Endodermal cell (in vitro differentiated cells): Measurements from ENCODE around the gene LIN28A. TPM values are rescaled to one million over a fixed set of nuclear protein-coding genes. Genes with fewer than 3 reads are reported as not detected.
"Not testable (repeated sequence)": the region's sequence is repeated elsewhere in the genome, so short reads cannot be mapped to it uniquely, and the experiment has no call there.

Source experiments
- DNase-seq: peaks from one replicate; pipeline ENCODE4 v3.0.0-alpha.2; 2017
- H3K27ac ChIP-seq: 2 replicates; pipeline ENCODE4 v1.5.1; 2013; ENCODE audit warnings: mild to moderate bottlenecking, low read depth, low read length, moderate library complexity
- H3K27me3 ChIP-seq: 2 replicates; pipeline ENCODE4 v1.6.1; 2013; ENCODE audit warnings: mild to moderate bottlenecking, low read length, moderate library complexity; ENCODE audit not compliant: insufficient read depth, control insufficient read depth, poor library complexity, severe bottlenecking
- H3K36me3 ChIP-seq: 2 replicates; pipeline ENCODE4 v1.7.0; 2013; ENCODE audit warnings: mild to moderate bottlenecking, low read length, moderate library complexity; ENCODE audit not compliant: control insufficient read depth, insufficient read depth
- H3K4me1 ChIP-seq: one replicate; pipeline ENCODE4 v1.7.0; 2013; ENCODE audit warnings: low read length; ENCODE audit not compliant: control insufficient read depth, insufficient read depth
- H3K4me3 ChIP-seq: 2 replicates; pipeline ENCODE4 v1.5.1; 2013; ENCODE audit warnings: mild to moderate bottlenecking, low read length, moderate library complexity
- H3K9ac ChIP-seq: 2 replicates; pipeline ENCODE4 v1.6.1; 2013; ENCODE audit warnings: mild to moderate bottlenecking, low read length, moderate library complexity; ENCODE audit not compliant: poor library complexity, severe bottlenecking; ENCODE audit errors: extremely low read depth
- H3K9me3 ChIP-seq: 2 replicates; pipeline ENCODE4 v1.6.1; 2013; ENCODE audit warnings: mild to moderate bottlenecking, low read length, moderate library complexity; ENCODE audit not compliant: control insufficient read depth
- H3K27ac Mint-ChIP-seq: 2 replicates; pipeline ENCODE4 v1.8.0; 2020; ENCODE audit warnings: mixed read lengths
- H3K27me3 Mint-ChIP-seq: 2 replicates; pipeline ENCODE4 v1.8.0; 2021; ENCODE audit warnings: mild to moderate bottlenecking, mixed read lengths; ENCODE audit not compliant: insufficient read depth
- H3K36me3 Mint-ChIP-seq: 2 replicates; pipeline ENCODE4 v1.8.0; 2020; ENCODE audit warnings: low read depth, mixed read lengths
- H3K4me1 Mint-ChIP-seq: 2 replicates; pipeline ENCODE4 v1.8.0; 2020; ENCODE audit warnings: mixed read lengths
- H3K4me3 Mint-ChIP-seq: 2 replicates; pipeline ENCODE4 v1.8.0; 2020; ENCODE audit warnings: mild to moderate bottlenecking, moderate library complexity, mixed read lengths
- H3K9me3 Mint-ChIP-seq: 2 replicates; pipeline ENCODE4 v1.8.0; 2020; ENCODE audit warnings: mild to moderate bottlenecking, mixed read lengths
- CTCF ChIP-seq: fragments of 200-600 bp; sonication (generic); conservative IDR thresholded peaks from 2 replicates; pipeline ENCODE4 v1.5.0; 2021; ENCODE audit warnings: antibody characterized with exemption, mild to moderate bottlenecking
- WGBS, 2 experiments: methylation state at CpG; one replicate each; pipeline versions ENCODE4 v1.1.5 to v1.1.7; 2013; ENCODE audit warnings: missing lambda C conversion rate in 2 of 2, mixed read lengths in 1 of 2; ENCODE audit not compliant: insufficient coverage in 1 of 2, insufficient read length in 1 of 2; 5-methylcytosine and 5-hydroxymethylcytosine counted together
- total RNA-seq, 2 donors: library from RNA; stranded (reverse); fragmentation: NEBNext Ultra II Directional in 1 of 2; extraction: Animal tissue kit (Norgen Biotek cat#: 25700) in 1 of 2; gene quantifications; 2 replicates in 1 of 2; 3 replicates in 1 of 2; pipeline ENCODE4 v1.2.1, GENCODE V29; 2021

Gene LIN28A
- total RNA-seq, 2 donors from 2014 or later, result 867 to 1,041 TPM

GRCh38 chr1:26384076-26384475 lies 26.5 kb upstream of the LIN28A start:
- Histone ChIP-seq H3K36me3 (no peaks in the 10 kb centered on the region), H3K4me3 (no peak overlapping the region), H3K4me1 (no peaks in the 10 kb centered on the region), H3K9me3 (no peaks in the 10 kb centered on the region), H3K27me3 (no peaks in the 10 kb centered on the region), H3K27ac (no peak overlapping the region), H3K9ac (no peak overlapping the region)
- Mint-ChIP-seq H3K4me3 (no peak overlapping the region), H3K4me1 (peaks cover 4% of the 10 kb centered on the region), H3K36me3 (no peaks in the 10 kb centered on the region), H3K27me3 (no peaks in the 10 kb centered on the region), H3K27ac (no peak overlapping the region), H3K9me3 (no peaks in the 10 kb centered on the region)
- TF ChIP-seq CTCF, result no peak
- WGBS, 2 experiments, result 78 to 93% methylated on average over 1 to 3 of the region's 3 CpGs
- DNase-seq, result no peak

GRCh38 chr1:26385063-26385462 lies 25.6 kb upstream of the LIN28A start:
- not testable (repeated sequence) for H3K27me3 Mint-ChIP-seq, H3K4me1 Mint-ChIP-seq

GRCh38 chr1:26387447-26387846 lies 23.2 kb upstream of the LIN28A start:
- 87 to 88% methylated on average over 7 of the region's 7 CpGs for WGBS, 2 experiments
- H3K36me3 Mint-ChIP-seq, result no peaks in the 10 kb centered on the region
- no peak overlapping the region for H3K27ac ChIP-seq
- H3K27me3 Mint-ChIP-seq, result no peaks in the 10 kb centered on the region
- H3K9ac ChIP-seq, result no peak overlapping the region
- no peaks in the 10 kb centered on the region for H3K4me1 ChIP-seq
- no peaks in the 10 kb centered on the region for H3K36me3 ChIP-seq
- H3K4me3 Mint-ChIP-seq, result no peak overlapping the region
- TF ChIP-seq CTCF, result no peak
- no peaks in the 10 kb centered on the region for H3K9me3 ChIP-seq
- DNase-seq, result no peak
- H3K4me3 ChIP-seq, result no peak overlapping the region
- H3K27me3 ChIP-seq, result no peaks in the 10 kb centered on the region
- peaks cover 10% of the 10 kb centered on the region for H3K4me1 Mint-ChIP-seq
- no peaks in the 10 kb centered on the region for H3K9me3 Mint-ChIP-seq
- no peak overlapping the region for H3K27ac Mint-ChIP-seq

More at GRCh38 chr1:26385063-26385462, 25.6 kb upstream of the LIN28A start:
- not testable (repeated sequence) for H3K27ac ChIP-seq, H3K4me1 ChIP-seq, H3K9me3 ChIP-seq, H3K9ac ChIP-seq, H3K4me3 Mint-ChIP-seq, H3K36me3 ChIP-seq, H3K9me3 Mint-ChIP-seq, H3K36me3 Mint-ChIP-seq, H3K4me3 ChIP-seq, H3K27me3 ChIP-seq, H3K27ac Mint-ChIP-seq, DNase-seq
- 90 to 98% methylated on average over 2 to 3 of the region's 3 CpGs for WGBS, 2 experiments

- H3K27ac Mint-ChIP-seq, result no peak overlapping the region
- WGBS, 2 experiments, result 92 to 100% methylated on average over 6 to 7 of the region's 7 CpGs
- no peak for DNase-seq
- Histone ChIP-seq H3K4me1 (no peaks in the 10 kb centered on the region), H3K9ac (no peak overlapping the region), H3K27ac (no peak overlapping the region), H3K4me3 (no peak overlapping the region), H3K9me3 (no peaks in the 10 kb centered on the region), H3K27me3 (no peaks in the 10 kb centered on the region), H3K36me3 (no peaks in the 10 kb centered on the region)
- no peaks in the 10 kb centered on the region for H3K27me3 Mint-ChIP-seq
- H3K4me1 Mint-ChIP-seq, result peaks cover 17% of the 10 kb centered on the region
- H3K36me3 Mint-ChIP-seq, result no peaks in the 10 kb centered on the region
- TF ChIP-seq CTCF, result no peak
- no peaks in the 10 kb centered on the region for H3K9me3 Mint-ChIP-seq
- H3K4me3 Mint-ChIP-seq, result no peak overlapping the region
Measured at GRCh38 chr1:26388791-26389445, 21.7 kb upstream of the LIN28A start.
